HepG2 (cell line): Measurements from ENCODE around the gene SSMEM1. TPM values are rescaled to one million over a fixed set of nuclear protein-coding genes. Genes with fewer than 3 reads are reported as not detected.

Experiments
- polyA plus RNA-seq, 8 experiments: library from polyadenylated mRNA; depleted of rRNA in 3 of 8; stranded (reverse) in 7 of 8; unstranded in 1 of 8; fragments of >200 nt; fragmentation: Illumina TruSeq in 4 of 8; extraction: Trizol in 4 of 8; gene quantifications; 2 replicates each; pipeline versions ENCODE4 v1.2.1 to v1.2.3, GENCODE V29; 2011 to 2016; ENCODE audit warnings: low read depth in 4 of 8, missing spikeins in 1 of 8, mixed read lengths in 1 of 8; ENCODE audit not compliant: insufficient read depth in 1 of 8
- total RNA-seq, 5 experiments: library from RNA; depleted of rRNA; stranded (reverse); fragments of >200 nt; fragmentation: Illumina TruSeq; extraction: Trizol; gene quantifications; 2 replicates each; pipeline ENCODE4 v1.2.3, GENCODE V29; 2016; ENCODE audit warnings: low read depth in 1 of 5
- TF ChIP-seq, protein P1 (sequence below): sonication (generic); formaldehyde crosslinking; conservative IDR thresholded peaks from 2 replicates; pipeline ENCODE4 v1.4.0; 2020; ENCODE audit warnings: mild to moderate bottlenecking, missing genetic modification reagents, moderate library complexity
- TF ChIP-seq, protein P2 (sequence below): sonication (generic); formaldehyde crosslinking; IDR thresholded peaks from 2 replicates; pipeline ENCODE4 v1.5.0; 2020; ENCODE audit warnings: missing genetic modification reagents
- TF ChIP-seq, protein P3 (sequence below): sonication (generic); formaldehyde crosslinking; IDR thresholded peaks from 2 replicates; pipeline ENCODE4 v1.4.0; 2020; ENCODE audit warnings: missing genetic modification reagents, mild to moderate bottlenecking, borderline replicate concordance
- TF ChIP-seq, protein P4 (sequence below): sonication (generic); formaldehyde crosslinking; IDR thresholded peaks from 2 replicates; pipeline ENCODE4 v1.8.0; 2022; ENCODE audit warnings: mild to moderate bottlenecking, missing genetic modification reagents, borderline replicate concordance

Gene SSMEM1
- total and polyA plus RNA-seq, 2 of the 13 experiments (the other 11 are each of a cell fraction or from before 2014, with no cell fraction given), result not detected

DNA sequence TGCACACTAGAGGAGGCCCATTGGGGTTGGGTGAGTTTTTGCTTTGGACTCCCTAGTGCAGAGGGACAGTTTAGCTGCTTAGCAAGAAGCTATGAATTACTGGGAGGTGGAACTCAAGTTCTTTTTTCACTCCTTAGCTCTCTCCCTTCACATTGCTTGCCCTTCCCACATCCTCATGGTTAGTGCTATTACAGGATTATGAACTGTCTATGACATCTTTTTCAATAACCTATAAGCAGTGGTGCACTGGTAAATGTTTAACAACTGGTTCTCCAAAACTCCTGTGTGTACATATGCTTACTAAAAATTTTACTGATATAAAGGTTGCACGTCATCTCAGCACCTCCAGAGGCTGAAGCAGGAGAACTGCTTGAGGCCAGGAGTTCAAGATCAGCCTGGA is 6.2 kb downstream of the SSMEM1 start (continued):
- TF ChIP-seq, protein P1, sequence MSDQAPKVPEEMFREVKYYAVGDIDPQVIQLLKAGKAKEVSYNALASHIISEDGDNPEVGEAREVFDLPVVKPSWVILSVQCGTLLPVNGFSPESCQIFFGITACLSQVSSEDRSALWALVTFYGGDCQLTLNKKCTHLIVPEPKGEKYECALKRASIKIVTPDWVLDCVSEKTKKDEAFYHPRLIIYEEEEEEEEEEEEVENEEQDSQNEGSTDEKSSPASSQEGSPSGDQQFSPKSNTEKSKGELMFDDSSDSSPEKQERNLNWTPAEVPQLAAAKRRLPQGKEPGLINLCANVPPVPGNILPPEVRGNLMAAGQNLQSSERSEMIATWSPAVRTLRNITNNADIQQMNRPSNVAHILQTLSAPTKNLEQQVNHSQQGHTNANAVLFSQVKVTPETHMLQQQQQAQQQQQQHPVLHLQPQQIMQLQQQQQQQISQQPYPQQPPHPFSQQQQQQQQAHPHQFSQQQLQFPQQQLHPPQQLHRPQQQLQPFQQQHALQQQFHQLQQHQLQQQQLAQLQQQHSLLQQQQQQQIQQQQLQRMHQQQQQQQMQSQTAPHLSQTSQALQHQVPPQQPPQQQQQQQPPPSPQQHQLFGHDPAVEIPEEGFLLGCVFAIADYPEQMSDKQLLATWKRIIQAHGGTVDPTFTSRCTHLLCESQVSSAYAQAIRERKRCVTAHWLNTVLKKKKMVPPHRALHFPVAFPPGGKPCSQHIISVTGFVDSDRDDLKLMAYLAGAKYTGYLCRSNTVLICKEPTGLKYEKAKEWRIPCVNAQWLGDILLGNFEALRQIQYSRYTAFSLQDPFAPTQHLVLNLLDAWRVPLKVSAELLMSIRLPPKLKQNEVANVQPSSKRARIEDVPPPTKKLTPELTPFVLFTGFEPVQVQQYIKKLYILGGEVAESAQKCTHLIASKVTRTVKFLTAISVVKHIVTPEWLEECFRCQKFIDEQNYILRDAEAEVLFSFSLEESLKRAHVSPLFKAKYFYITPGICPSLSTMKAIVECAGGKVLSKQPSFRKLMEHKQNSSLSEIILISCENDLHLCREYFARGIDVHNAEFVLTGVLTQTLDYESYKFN (CRISPR knock-in tag), result no peak
- TF ChIP-seq, protein P2, sequence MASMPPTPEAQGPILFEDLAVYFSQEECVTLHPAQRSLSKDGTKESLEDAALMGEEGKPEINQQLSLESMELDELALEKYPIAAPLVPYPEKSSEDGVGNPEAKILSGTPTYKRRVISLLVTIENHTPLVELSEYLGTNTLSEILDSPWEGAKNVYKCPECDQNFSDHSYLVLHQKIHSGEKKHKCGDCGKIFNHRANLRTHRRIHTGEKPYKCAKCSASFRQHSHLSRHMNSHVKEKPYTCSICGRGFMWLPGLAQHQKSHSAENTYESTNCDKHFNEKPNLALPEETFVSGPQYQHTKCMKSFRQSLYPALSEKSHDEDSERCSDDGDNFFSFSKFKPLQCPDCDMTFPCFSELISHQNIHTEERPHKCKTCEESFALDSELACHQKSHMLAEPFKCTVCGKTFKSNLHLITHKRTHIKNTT, result no peak
- TF ChIP-seq, protein P3, sequence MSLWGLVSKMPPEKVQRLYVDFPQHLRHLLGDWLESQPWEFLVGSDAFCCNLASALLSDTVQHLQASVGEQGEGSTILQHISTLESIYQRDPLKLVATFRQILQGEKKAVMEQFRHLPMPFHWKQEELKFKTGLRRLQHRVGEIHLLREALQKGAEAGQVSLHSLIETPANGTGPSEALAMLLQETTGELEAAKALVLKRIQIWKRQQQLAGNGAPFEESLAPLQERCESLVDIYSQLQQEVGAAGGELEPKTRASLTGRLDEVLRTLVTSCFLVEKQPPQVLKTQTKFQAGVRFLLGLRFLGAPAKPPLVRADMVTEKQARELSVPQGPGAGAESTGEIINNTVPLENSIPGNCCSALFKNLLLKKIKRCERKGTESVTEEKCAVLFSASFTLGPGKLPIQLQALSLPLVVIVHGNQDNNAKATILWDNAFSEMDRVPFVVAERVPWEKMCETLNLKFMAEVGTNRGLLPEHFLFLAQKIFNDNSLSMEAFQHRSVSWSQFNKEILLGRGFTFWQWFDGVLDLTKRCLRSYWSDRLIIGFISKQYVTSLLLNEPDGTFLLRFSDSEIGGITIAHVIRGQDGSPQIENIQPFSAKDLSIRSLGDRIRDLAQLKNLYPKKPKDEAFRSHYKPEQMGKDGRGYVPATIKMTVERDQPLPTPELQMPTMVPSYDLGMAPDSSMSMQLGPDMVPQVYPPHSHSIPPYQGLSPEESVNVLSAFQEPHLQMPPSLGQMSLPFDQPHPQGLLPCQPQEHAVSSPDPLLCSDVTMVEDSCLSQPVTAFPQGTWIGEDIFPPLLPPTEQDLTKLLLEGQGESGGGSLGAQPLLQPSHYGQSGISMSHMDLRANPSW (CRISPR knock-in tag), result no peak
- TF ChIP-seq, protein P4, sequence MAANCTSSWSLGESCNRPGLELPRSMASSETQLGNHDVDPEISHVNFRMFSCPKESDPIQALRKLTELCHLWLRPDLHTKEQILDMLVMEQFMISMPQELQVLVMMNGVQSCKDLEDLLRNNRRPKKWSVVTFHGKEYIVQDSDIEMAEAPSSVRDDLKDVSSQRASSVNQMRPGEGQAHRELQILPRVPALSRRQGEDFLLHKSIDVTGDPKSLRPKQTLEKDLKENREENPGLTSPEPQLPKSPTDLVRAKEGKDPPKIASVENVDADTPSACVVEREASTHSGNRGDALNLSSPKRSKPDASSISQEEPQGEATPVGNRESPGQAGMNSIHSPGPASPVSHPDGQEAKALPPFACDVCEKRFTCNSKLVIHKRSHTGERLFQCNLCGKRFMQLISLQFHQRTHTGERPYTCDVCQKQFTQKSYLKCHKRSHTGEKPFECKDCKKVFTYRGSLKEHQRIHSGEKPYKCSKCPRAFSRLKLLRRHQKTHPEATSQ (CRISPR knock-in tag), result no peak
